Neuron (in vitro differentiated cells): ENCODE results near the gene MCM8.

ENCODE experiments used
- H2AFZ ChIP-seq: one replicate; pipeline ENCODE4 v1.6.1; 2013; ENCODE audit warnings: low read depth, mild to moderate bottlenecking, inconsistent platforms, low read length, moderate library complexity
- H3K27me3 ChIP-seq: one replicate; pipeline ENCODE4 v1.6.1; 2013; ENCODE audit warnings: low read length; ENCODE audit not compliant: insufficient read depth
- H3K36me3 ChIP-seq: one replicate; pipeline ENCODE4 v1.6.1; 2013; ENCODE audit warnings: low read length; ENCODE audit not compliant: insufficient read depth
- H3K4me1 ChIP-seq: one replicate; pipeline ENCODE4 v1.6.1; 2013; ENCODE audit warnings: low read length; ENCODE audit not compliant: insufficient read depth
- H3K4me3 ChIP-seq: 2 replicates; pipeline ENCODE4 v1.5.1; 2013; ENCODE audit warnings: mild to moderate bottlenecking, low read length, moderate library complexity
- H3K9me3 ChIP-seq: one replicate; pipeline ENCODE4 v1.6.1; 2013; ENCODE audit warnings: low read length

The MCM8 gene

DNA sequence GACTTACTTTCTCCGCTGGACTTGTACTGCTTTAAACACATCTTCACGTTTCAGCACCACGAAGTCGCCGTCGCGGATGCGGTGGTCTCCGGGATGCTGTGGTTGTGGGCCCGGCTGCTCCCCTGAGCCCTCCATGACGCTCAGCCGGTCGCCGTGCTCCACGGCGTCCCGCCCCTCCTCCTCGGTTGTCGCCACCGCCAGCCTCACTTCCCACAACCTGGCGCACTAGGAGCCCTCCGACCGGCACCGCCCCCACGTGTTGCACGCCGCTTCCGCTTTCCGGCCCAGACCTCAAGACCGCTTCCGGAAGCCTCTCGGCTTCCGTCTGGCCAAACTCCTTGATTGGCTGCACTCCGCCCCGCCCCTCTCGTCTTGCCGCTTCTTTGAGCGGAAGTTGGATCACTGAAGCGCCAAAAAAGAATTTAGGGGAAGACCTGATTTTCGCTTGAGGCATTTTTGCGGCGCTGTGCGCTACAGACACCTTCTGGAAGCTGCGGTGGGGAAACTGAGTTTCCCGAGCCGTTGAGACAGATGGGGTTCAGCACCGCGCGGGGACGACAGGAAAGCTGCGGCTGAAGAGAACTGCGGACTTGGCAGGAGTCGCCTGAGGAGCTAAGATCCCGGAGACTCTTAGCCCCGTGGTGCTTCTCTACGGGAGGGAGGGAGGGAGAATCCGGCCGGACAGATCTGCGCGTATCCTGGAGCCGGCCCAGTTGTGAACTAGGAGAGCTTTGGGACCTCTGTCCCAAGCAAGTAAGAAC, at the start of gene MCM8, which contains the start of gene TRMT6:
Gene MCM8 (plus strand): TSS at position 382 of the 761 bp plus-strand sequence. CDS start 1,364 bp downstream, outside the sequence.
Gene TRMT6 (minus strand): TSS at position 263 of the 761 bp plus-strand sequence. CDS start 128 bp downstream, at position 135.
- H2AFZ ChIP-seq: peak within 1 kb of the TSS; percentile 63
- H3K9me3 ChIP-seq: no peaks in the 10 kb centered on the region
- peaks cover 19% of the 10 kb centered on the region for H3K4me1 ChIP-seq
- H3K27me3 ChIP-seq: no peaks in the 10 kb centered on the region
- H3K4me3 ChIP-seq: peak within 1 kb of the TSS; percentile 64
- peaks cover 49% of the 10 kb centered on the region for H3K36me3 ChIP-seq

DNA sequence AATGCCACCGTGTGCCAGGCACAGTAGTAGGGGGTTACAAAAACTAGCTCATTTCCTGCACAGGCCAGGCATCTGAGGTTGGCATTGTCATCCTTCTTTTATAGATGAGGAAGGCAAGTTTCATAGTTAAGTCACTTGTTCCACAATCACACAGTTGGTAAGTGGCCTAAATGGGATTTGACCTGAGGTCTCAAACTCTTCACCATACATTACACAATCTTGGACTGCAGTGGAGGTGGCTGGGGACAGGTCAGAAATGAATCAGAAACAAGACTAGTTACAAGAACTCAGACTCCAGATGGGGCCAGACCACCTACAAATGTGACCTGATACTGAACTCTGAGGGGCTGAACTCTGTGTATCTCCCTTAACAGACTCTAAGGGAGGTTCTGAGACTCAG, 49.5 kb upstream of the MCM8 start:
- Histone ChIP-seq H3K4me1 (no peaks in the 10 kb centered on the region), H2AFZ (no peak overlapping the region), H3K27me3 (peaks cover 6% of the 10 kb centered on the region)

GRCh38 chr20:5908981-5909380, 41.5 kb upstream of the MCM8 start:
- Histone ChIP-seq H3K4me1 (peaks cover 13% of the 10 kb centered on the region), H3K4me3 (no peak overlapping the region), H3K9me3 (no peaks in the 10 kb centered on the region), H2AFZ (no peak overlapping the region), H3K27me3 (no peaks in the 10 kb centered on the region), H3K36me3 (no peaks in the 10 kb centered on the region)

More for the DNA sequence above, 49.5 kb upstream of the MCM8 start:
- H3K36me3 ChIP-seq: no peaks in the 10 kb centered on the region
- H3K4me3 ChIP-seq: no peak overlapping the region
- H3K9me3 ChIP-seq: peaks cover 2% of the 10 kb centered on the region

DNA sequence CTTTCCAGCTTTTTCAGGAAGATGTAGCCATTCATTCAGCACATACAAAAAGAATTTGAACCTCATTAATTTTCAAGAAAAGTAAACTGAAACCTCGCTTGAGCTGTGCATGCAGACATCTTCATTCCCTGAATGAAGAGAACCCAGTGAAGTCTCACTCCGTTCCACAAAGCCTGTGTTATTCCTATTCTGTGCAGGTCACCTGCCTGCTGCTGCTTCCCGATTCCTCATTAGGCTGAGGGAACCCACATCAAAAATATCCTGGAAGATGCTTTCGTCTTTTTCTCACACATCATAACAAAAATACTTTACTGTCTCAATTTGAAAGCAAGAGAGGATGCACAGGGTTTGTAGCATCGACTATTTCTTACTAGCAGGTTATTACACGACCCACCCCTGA, 40.3 kb upstream of the MCM8 start:
- no peaks in the 10 kb centered on the region for H3K9me3 ChIP-seq
- no peak overlapping the region for H2AFZ ChIP-seq
- no peaks in the 10 kb centered on the region for H3K27me3 ChIP-seq
- H3K4me1 ChIP-seq: peaks cover 13% of the 10 kb centered on the region
- no peak overlapping the region for H3K4me3 ChIP-seq
- H3K36me3 ChIP-seq: no peaks in the 10 kb centered on the region

DNA sequence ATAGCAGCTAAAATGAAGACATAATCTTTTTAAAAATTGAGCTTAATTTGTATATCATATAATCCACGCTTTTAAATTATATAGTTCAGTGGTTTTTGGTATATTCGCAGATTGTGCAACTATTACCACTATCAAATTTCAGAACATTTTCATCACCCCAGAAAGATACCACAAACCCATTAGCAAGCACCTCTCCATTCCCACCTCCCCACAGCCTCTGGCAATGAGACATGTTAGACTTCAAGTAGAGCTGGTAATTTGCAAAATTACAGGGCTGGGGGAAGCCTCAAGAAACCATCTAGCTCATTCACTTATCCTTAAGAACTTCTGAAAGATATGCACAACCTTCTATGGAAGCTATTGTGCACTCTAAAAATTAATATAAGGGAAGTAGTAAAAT, 37.3 kb upstream of the MCM8 start:
- Histone ChIP-seq H3K4me1 (peaks cover 13% of the 10 kb centered on the region), H3K9me3 (no peaks in the 10 kb centered on the region), H2AFZ (no peak overlapping the region), H3K36me3 (no peaks in the 10 kb centered on the region), H3K27me3 (no peaks in the 10 kb centered on the region), H3K4me3 (no peak overlapping the region)

DNA sequence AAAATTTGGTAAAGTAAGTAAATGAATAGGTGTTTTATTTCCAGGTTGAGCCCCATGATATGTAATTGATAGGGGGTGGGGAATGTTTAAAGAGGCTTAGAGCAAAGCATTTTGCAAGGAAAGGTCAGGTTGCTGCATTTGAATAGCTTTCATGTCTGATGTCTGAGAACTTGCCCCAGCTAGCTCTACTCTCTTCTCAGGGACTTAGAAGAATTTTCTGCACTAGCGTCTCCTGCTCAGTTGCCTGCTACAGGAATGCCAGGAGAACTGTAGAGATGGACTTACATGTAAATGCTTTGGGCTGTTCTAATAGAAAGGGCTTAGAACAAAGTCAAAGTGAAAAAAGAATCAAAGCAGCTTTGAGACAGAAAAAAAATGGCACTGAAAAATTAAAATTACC, 35.6 kb upstream of the MCM8 start:
- H3K27me3 ChIP-seq: no peaks in the 10 kb centered on the region

DNA sequence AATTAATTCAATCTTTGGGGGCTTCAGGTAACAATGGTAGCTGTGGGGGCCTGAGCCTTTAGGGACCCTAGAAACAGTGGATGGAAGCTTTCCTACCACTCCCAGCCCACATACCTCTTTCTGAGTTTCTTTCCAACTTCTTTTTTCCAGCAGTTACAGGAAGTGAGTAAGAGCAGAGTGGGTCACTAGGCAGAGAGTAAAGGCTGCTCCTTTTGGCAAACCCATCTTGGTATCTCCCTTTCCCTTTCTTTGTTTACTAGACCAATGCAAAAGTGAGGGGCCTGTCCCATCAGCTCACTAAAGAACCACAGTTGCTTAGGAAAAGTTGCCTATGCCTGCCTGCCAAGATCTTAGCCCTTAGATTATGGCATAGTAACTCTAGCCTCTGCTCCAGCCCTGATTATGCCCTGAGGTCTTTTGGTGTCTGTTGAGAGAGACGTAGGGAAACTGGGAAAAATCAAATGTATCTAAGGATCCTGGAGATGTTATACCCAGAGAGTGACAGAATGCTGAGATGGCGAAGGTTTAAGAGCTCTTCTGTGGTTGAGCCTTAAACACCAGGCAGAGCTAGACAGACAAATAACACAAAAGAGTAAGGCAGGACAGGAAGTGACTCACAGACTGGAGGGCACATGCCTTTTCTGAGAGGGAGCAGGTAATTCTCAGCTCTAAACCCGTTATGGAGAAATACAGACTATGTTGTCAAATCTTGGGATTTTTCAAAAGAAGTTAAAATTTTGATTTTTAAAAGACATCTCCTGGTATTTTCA, 31.4 kb upstream of the MCM8 start:
- no peaks in the 10 kb centered on the region for H3K36me3 ChIP-seq
- no peak overlapping the region for H2AFZ ChIP-seq
- no peaks in the 10 kb centered on the region for H3K4me1 ChIP-seq
- no peaks in the 10 kb centered on the region for H3K27me3 ChIP-seq
- no peaks in the 10 kb centered on the region for H3K9me3 ChIP-seq
- H3K4me3 ChIP-seq: no peak overlapping the region

More for the DNA sequence above, 35.6 kb upstream of the MCM8 start:
- Histone ChIP-seq H3K9me3 (no peaks in the 10 kb centered on the region), H3K4me3 (no peak overlapping the region), H3K36me3 (no peaks in the 10 kb centered on the region), H2AFZ (no peak overlapping the region), H3K4me1 (peaks cover 13% of the 10 kb centered on the region)

DNA sequence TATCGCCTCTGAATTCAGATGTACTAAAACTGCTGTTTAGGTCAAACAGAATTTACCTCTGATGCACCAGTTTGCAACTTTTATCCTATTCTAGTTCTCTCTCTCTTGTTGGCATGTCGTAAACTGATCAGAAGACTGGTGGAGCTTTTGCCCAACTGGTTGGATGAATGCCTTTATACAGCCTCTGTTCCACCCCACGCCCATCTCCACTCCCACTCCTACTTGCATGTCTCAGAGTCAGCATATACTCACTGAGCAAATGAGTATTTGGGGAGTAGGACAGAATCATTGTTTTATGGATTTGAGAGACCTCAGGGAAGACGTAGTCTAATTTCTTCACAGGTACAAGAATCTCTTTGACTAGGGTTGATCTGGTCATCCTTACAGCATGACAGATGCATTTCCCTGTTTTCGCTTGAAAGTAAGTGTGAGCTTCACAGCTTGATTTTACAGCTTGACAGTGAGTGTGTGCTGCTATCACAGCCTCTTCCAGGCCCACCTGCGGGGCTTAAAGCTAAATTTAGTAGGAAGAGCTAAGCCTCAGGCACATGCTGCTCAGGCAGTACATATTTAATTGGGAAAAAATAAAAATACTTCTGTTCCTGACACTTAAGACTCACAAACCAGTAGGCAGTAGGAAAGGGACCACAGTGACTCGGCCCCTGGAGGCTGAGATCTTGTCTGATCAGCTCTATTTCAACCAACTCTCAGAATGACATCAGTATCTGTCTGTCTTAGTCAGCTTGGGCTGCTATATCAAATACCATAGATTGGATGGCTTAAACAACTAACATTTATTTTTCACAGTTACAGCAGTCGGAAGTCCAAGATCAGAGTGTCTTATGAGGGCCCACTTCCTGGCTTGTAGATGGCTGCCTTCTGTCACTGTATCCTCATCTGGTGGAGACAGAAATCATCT, 30.6 kb upstream of the MCM8 start:
- H3K4me3 ChIP-seq: no peak overlapping the region
- no peak overlapping the region for H2AFZ ChIP-seq
- H3K27me3 ChIP-seq: no peaks in the 10 kb centered on the region
- H3K9me3 ChIP-seq: no peaks in the 10 kb centered on the region
- H3K4me1 ChIP-seq: no peaks in the 10 kb centered on the region
- no peaks in the 10 kb centered on the region for H3K36me3 ChIP-seq

DNA sequence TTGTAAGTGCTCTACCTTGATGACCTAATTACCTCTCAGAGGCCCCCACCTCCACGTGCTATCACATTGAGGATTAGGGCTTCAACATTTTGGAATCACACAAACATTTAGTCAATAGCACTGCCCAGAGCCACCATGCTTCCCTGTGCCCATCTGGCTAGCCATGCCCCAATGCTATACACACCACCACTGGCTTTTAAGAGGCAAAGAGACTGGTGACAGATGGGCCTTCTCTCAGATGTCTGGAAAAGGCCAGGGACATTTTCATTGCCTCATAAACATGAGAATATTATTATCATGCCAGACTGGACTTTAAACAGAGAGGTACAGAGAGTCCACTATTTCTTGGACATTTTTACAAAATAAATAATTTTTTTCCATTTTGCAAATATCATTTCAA, 29.9 kb upstream of the MCM8 start:
- Histone ChIP-seq H3K36me3 (no peaks in the 10 kb centered on the region), H2AFZ (no peak overlapping the region), H3K9me3 (no peaks in the 10 kb centered on the region), H3K4me1 (no peaks in the 10 kb centered on the region), H3K4me3 (no peak overlapping the region), H3K27me3 (no peaks in the 10 kb centered on the region)

- H3K9me3 ChIP-seq: no peaks in the 10 kb centered on the region
- no peak overlapping the region for H3K4me3 ChIP-seq
- no peak overlapping the region for H2AFZ ChIP-seq
- no peaks in the 10 kb centered on the region for H3K4me1 ChIP-seq
- H3K36me3 ChIP-seq: no peaks in the 10 kb centered on the region
- H3K27me3 ChIP-seq: no peaks in the 10 kb centered on the region
Observed at GRCh38 chr20:5923493-5923892, 27.0 kb upstream of the MCM8 start.

GRCh38 chr20:5925551-5925950, 24.9 kb upstream of the MCM8 start:
- H3K36me3 ChIP-seq: no peaks in the 10 kb centered on the region
- no peaks in the 10 kb centered on the region for H3K4me1 ChIP-seq
- H3K4me3 ChIP-seq: no peak overlapping the region
- H3K27me3 ChIP-seq: no peaks in the 10 kb centered on the region
- H2AFZ ChIP-seq: no peak overlapping the region
- H3K9me3 ChIP-seq: no peaks in the 10 kb centered on the region

GRCh38 chr20:5927749-5928462, 22.5 kb upstream of the MCM8 start:
- no peaks in the 10 kb centered on the region for H3K36me3 ChIP-seq
- H3K27me3 ChIP-seq: no peaks in the 10 kb centered on the region
- no peaks in the 10 kb centered on the region for H3K9me3 ChIP-seq
- H2AFZ ChIP-seq: no peak overlapping the region
- H3K4me1 ChIP-seq: no peaks in the 10 kb centered on the region
- H3K4me3 ChIP-seq: no peak overlapping the region
